Omental fat pad (tissue), 4 donors: Measurements from ENCODE around the gene CSHL1. TPM values are rescaled to one million over a fixed set of nuclear protein-coding genes. Genes with fewer than 3 reads are reported as not detected.
A peak's percentile ranks its signal among the peaks of the same experiment; 100 is the strongest.

Experiments
- ATAC-seq: fragments of 150-250 bp; one replicate; pipeline ENCODE4 v1.9.1; 2016; ENCODE audit warnings: mild to moderate bottlenecking, moderate library complexity; ENCODE audit not compliant: low FRiP score
- DNase-seq: peaks from one replicate; pipeline ENCODE4 v3.0.0-alpha.2; 2019; ENCODE audit warnings: low spot score
- CTCF ChIP-seq, 3 donors: fragments of 450-650 bp; IDR thresholded peaks; one replicate each; pipeline ENCODE4 v1.5.1; 2016 to 2017; ENCODE audit warnings: antibody characterized with exemption in 3 of 3, mild to moderate bottlenecking in 3 of 3, moderate library complexity in 2 of 3
- total RNA-seq, 4 donors: library from RNA; depleted of rRNA; stranded (reverse); fragments of >200 nt; gene quantifications; one replicate each; pipeline ENCODE4 v1.1.0, GENCODE V29; 2016

CSHL1 gene
- total RNA-seq, 4 donors from 2014 or later, result not detected

- no peak for DNase-seq
- ATAC-seq, result no peak
- TF ChIP-seq CTCF (IDR thresholded peaks at IDR 0.05), result no peak
These were observed 21.7 kb upstream of the CSHL1 start for GRCh38 chr17:63932721-63933120.

GRCh38 chr17:63931981-63932561, 21.0 kb upstream of the CSHL1 start, which contains the start of gene CD79B:
CD79B (minus strand) TSS chr17:63932331; CDS start chr17:63932261, 70 bp downstream.
- no peak for TF ChIP-seq CTCF (IDR thresholded peaks at IDR 0.05)
- no peak for ATAC-seq
- no peak for DNase-seq

GRCh38 chr17:63930951-63931575, 20.0 kb upstream of the CSHL1 start:
- peak; percentile 42 for ATAC-seq
- DNase-seq, result no peak
- no peak for TF ChIP-seq CTCF (IDR thresholded peaks at IDR 0.05)

GRCh38 chr17:63929860-63930766, 19.1 kb upstream of the CSHL1 start:
- DNase-seq (no peak), ATAC-seq (no peak)
- no peak for TF ChIP-seq CTCF (IDR thresholded peaks at IDR 0.05)

GRCh38 chr17:63928966-63929695, 18.1 kb upstream of the CSHL1 start:
- no peak for TF ChIP-seq CTCF (IDR thresholded peaks at IDR 0.05)
- ATAC-seq (no peak), DNase-seq (no peak)

- no peak for TF ChIP-seq CTCF (IDR thresholded peaks at IDR 0.05)
- DNase-seq (no peak), ATAC-seq (no peak)
These were observed 17.2 kb upstream of the CSHL1 start for GRCh38 chr17:63928172-63928666.
